ENCODE results near the gene TYW1.
"Not testable (repeated sequence)": the region's sequence is repeated elsewhere in the genome, so short reads cannot be mapped to it uniquely, and the experiment has no call there.

DNA sequence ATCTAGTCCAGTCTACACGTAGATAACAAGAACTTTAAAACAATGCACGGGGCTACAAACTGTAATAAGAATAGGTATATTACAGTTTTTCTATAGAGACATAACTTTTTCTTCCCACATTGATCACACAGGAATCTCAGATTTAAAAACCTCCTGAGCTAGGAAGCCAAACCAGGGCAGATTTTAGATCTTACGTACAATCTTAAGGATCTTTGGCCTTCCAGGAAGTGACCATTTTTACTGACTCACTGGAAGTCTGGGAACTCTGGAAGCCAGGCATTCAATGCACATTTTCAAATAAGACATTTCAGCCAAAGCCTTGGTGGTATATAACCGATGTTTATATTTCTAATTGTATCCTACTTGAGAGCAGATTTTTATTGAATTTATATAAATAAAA, 64.7 kb downstream of the TYW1 start:
- TF ChIP-seq, protein P1, sequence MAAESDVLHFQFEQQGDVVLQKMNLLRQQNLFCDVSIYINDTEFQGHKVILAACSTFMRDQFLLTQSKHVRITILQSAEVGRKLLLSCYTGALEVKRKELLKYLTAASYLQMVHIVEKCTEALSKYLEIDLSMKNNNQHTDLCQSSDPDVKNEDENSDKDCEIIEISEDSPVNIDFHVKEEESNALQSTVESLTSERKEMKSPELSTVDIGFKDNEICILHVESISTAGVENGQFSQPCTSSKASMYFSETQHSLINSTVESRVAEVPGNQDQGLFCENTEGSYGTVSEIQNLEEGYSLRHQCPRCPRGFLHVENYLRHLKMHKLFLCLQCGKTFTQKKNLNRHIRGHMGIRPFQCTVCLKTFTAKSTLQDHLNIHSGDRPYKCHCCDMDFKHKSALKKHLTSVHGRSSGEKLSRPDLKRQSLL (tag by site-specific recombination; IDR thresholded peaks at IDR 0.05), result not testable (repeated sequence)
- TF ChIP-seq ZNF792 (tag by site-specific recombination; IDR thresholded peaks at IDR 0.05); ZNF354C (tag by site-specific recombination; IDR thresholded peaks at IDR 0.05; ENCODE audit: borderline replicate concordance, low read depth); ZNF629 (tag by site-specific recombination; IDR thresholded peaks at IDR 0.05); ZFP41 (tag by site-specific recombination; IDR thresholded peaks at IDR 0.05; ENCODE audit: borderline replicate concordance); RBAK (tag by site-specific recombination; IDR thresholded peaks at IDR 0.05); ZNF155 (tag by site-specific recombination; IDR thresholded peaks at IDR 0.05); ZNF350 (tag by site-specific recombination; IDR thresholded peaks at IDR 0.05); ZNF768 (tag by site-specific recombination; IDR thresholded peaks at IDR 0.05): not testable (repeated sequence)
- TF ChIP-seq, protein P2, sequence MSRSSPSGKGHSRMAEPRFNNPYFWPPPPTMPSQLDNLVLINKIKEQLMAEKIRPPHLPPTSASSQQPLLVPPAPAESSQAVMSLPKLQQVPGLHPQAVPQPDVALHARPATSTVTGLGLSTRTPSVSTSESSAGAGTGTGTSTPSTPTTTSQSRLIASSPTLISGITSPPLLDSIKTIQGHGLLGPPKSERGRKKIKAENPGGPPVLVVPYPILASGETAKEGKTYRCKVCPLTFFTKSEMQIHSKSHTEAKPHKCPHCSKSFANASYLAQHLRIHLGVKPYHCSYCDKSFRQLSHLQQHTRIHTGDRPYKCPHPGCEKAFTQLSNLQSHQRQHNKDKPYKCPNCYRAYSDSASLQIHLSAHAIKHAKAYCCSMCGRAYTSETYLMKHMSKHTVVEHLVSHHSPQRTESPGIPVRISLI (tag by site-specific recombination; IDR thresholded peaks at IDR 0.05), result not testable (repeated sequence)
- TF ChIP-seq, protein P3, sequence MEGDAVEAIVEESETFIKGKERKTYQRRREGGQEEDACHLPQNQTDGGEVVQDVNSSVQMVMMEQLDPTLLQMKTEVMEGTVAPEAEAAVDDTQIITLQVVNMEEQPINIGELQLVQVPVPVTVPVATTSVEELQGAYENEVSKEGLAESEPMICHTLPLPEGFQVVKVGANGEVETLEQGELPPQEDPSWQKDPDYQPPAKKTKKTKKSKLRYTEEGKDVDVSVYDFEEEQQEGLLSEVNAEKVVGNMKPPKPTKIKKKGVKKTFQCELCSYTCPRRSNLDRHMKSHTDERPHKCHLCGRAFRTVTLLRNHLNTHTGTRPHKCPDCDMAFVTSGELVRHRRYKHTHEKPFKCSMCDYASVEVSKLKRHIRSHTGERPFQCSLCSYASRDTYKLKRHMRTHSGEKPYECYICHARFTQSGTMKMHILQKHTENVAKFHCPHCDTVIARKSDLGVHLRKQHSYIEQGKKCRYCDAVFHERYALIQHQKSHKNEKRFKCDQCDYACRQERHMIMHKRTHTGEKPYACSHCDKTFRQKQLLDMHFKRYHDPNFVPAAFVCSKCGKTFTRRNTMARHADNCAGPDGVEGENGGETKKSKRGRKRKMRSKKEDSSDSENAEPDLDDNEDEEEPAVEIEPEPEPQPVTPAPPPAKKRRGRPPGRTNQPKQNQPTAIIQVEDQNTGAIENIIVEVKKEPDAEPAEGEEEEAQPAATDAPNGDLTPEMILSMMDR (tag by site-specific recombination; IDR thresholded peaks at IDR 0.05), result not testable (repeated sequence)
- TF ChIP-seq, protein P4, sequence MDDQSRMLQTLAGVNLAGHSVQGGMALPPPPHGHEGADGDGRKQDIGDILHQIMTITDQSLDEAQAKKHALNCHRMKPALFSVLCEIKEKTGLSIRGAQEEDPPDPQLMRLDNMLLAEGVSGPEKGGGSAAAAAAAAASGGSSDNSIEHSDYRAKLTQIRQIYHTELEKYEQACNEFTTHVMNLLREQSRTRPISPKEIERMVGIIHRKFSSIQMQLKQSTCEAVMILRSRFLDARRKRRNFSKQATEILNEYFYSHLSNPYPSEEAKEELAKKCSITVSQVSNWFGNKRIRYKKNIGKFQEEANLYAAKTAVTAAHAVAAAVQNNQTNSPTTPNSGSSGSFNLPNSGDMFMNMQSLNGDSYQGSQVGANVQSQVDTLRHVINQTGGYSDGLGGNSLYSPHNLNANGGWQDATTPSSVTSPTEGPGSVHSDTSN (CRISPR knock-in tag; IDR thresholded peaks at IDR 0.05), result not testable (repeated sequence)
- TF ChIP-seq, protein P5, sequence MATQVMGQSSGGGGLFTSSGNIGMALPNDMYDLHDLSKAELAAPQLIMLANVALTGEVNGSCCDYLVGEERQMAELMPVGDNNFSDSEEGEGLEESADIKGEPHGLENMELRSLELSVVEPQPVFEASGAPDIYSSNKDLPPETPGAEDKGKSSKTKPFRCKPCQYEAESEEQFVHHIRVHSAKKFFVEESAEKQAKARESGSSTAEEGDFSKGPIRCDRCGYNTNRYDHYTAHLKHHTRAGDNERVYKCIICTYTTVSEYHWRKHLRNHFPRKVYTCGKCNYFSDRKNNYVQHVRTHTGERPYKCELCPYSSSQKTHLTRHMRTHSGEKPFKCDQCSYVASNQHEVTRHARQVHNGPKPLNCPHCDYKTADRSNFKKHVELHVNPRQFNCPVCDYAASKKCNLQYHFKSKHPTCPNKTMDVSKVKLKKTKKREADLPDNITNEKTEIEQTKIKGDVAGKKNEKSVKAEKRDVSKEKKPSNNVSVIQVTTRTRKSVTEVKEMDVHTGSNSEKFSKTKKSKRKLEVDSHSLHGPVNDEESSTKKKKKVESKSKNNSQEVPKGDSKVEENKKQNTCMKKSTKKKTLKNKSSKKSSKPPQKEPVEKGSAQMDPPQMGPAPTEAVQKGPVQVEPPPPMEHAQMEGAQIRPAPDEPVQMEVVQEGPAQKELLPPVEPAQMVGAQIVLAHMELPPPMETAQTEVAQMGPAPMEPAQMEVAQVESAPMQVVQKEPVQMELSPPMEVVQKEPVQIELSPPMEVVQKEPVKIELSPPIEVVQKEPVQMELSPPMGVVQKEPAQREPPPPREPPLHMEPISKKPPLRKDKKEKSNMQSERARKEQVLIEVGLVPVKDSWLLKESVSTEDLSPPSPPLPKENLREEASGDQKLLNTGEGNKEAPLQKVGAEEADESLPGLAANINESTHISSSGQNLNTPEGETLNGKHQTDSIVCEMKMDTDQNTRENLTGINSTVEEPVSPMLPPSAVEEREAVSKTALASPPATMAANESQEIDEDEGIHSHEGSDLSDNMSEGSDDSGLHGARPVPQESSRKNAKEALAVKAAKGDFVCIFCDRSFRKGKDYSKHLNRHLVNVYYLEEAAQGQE (tag by site-specific recombination; IDR thresholded peaks at IDR 0.05), result not testable (repeated sequence)

Data from HEK293 (cell line).